ENCODE data around the gene RET.
"Not testable (repeated sequence)": the region's sequence is repeated elsewhere in the genome, so short reads cannot be mapped to it uniquely, and the experiment has no call there.

The RET gene

GRCh38 chr10:43077421-43078171 lies 727 bp downstream of the RET start:
- DNase-seq (ENCODE audit: low read depth in 2 of 2): no peak

GRCh38 chr10:43078175-43078985 lies 1.5 kb downstream of the RET start:
- DNase-seq (ENCODE audit: low read depth in 2 of 2): no peak

GRCh38 chr10:43078986-43079273 lies 2.1 kb downstream of the RET start:
- peak; percentile 13 to 19 for DNase-seq (ENCODE audit: low read depth in 2 of 2)

GRCh38 chr10:43079856-43080255 lies 3.0 kb downstream of the RET start:
- DNase-seq (ENCODE audit: low read depth in 2 of 2): no peak

GRCh38 chr10:43082087-43082486 lies 5.2 kb downstream of the RET start:
- DNase-seq (ENCODE audit: low read depth in 2 of 2): no peak

- DNase-seq (ENCODE audit: low read depth in 2 of 2): no peak
Measured at GRCh38 chr10:43082746-43083145, 5.9 kb downstream of the RET start.

GRCh38 chr10:43083764-43084163 lies 6.9 kb downstream of the RET start:
- no peak for DNase-seq (ENCODE audit: low read depth in 2 of 2)

GRCh38 chr10:43084812-43085211 lies 7.9 kb downstream of the RET start:
- no peak for DNase-seq (ENCODE audit: low read depth in 2 of 2)

- no peak for DNase-seq (ENCODE audit: low read depth in 2 of 2)
Measured at GRCh38 chr10:43086321-43086942, 9.6 kb downstream of the RET start.

GRCh38 chr10:43089519-43089918 lies 12.7 kb downstream of the RET start:
- no peak for DNase-seq (ENCODE audit: low read depth in 2 of 2)

GRCh38 chr10:43090188-43090587 lies 13.3 kb downstream of the RET start:
- DNase-seq (ENCODE audit: low read depth in 2 of 2): no peak

GRCh38 chr10:43090664-43091063 lies 13.8 kb downstream of the RET start:
- DNase-seq (ENCODE audit: low read depth in 2 of 2): no peak

- DNase-seq (ENCODE audit: low read depth in 2 of 2): no peak
Measured at GRCh38 chr10:43091846-43092245, 15.0 kb downstream of the RET start.

- no peak for DNase-seq (ENCODE audit: low read depth in 2 of 2)
Measured at GRCh38 chr10:43093423-43094076, 16.7 kb downstream of the RET start.

- DNase-seq (ENCODE audit: low read depth in 2 of 2): no peak
Measured at GRCh38 chr10:43094085-43094484, 17.2 kb downstream of the RET start.

GRCh38 chr10:43099339-43099738 lies 22.5 kb downstream of the RET start:
- DNase-seq (ENCODE audit: low read depth in 2 of 2): not testable (repeated sequence)

GRCh38 chr10:43099928-43100327 lies 23.1 kb downstream of the RET start:
- DNase-seq (ENCODE audit: low read depth in 2 of 2): no peak

GRCh38 chr10:43100366-43100765 lies 23.5 kb downstream of the RET start:
- no peak for DNase-seq (ENCODE audit: low read depth in 2 of 2)

GRCh38 chr10:43102063-43102828 lies 25.4 kb downstream of the RET start:
- no peak for DNase-seq (ENCODE audit: low read depth in 2 of 2)

- DNase-seq (ENCODE audit: low read depth in 2 of 2): peak; percentile 70
Measured at GRCh38 chr10:43105102-43105955, 28.5 kb downstream of the RET start.

- DNase-seq (ENCODE audit: low read depth in 2 of 2): no peak
Measured at GRCh38 chr10:43105956-43106229, 29.0 kb downstream of the RET start.

Data from stimulated activated CD8-positive, alpha-beta memory T cell treated with anti-CD3 and anti-CD28 coated beads, Interleukin-2, amount 100 ng/mL, for 48 hours (primary cell).